ENCODE data around the gene SENP7.
"Not testable (repeated sequence)": the region's sequence is repeated elsewhere in the genome, so short reads cannot be mapped to it uniquely, and the experiment has no call there.

SENP7 gene

DNA sequence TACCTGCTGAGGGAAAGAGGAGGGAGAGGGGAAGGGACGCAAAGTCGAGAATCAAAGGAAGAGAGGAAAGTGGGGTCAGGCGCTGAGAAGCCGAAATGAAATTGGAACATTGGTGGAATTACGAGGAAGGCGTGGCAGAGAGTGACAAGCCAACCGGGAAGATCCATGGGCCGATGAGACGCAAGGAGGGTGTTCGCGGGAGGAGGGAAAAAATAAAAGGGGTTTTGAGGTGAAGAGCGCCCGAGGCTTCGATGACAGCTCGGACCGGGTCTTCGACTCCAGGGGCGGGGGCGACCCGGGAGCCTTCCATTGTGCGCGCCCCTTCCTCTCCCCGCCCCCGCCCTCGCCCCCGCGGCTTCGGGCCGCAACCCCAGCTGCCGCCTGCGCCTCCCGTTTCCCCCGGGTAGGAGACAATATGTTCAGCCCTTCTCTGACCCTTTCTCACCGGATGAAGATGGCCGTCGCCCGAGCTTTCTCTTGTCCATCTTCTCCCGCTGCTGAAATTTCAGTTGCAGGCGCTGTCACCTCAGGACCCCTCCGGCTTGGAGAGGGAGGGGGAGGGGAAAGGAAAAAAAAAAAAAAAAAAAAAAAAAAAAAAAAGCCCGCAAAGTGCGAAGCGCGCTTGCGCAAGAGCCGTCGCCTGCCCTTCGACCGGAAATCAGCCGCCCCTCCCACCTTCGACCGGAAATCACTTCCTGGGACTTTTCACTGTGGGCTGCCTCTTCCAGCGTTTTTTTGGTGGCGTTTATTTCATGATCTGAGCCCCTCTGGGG is at the start of gene SENP7:
Gene SENP7, minus strand, starts transcription at position 567 of the 773 bp plus-strand sequence. Its CDS starts 82 bp downstream, at position 485.
- TF ChIP-seq CTCF (IDR thresholded peaks at IDR 0.05; ENCODE audit: low read depth, low read length) (no peak), EZH2phosphoT487 (IDR thresholded peaks at IDR 0.05; ENCODE audit: low read depth) (no peak)
- no peaks in the 10 kb centered on the region for H3K27me3 ChIP-seq (ENCODE audit: low read depth, low read length)
- H2AFZ ChIP-seq (ENCODE audit: low read depth, low read length): peak within 1 kb of the TSS; percentile 94
- peak within 1 kb of the TSS; percentile 67 for H3K27ac ChIP-seq (ENCODE audit: low read length)
- no peaks in the 10 kb centered on the region for H3K36me3 ChIP-seq (replicated peaks; ENCODE audit: low read depth, low read length)
- H3K9ac ChIP-seq (ENCODE audit: low read length): peak within 1 kb of the TSS; percentile 73
- H3K79me2 ChIP-seq (ENCODE audit: low read length): peaks cover 8% of the 10 kb centered on the region; the same call in 1 of the 2 replicates
- no peaks in the 10 kb centered on the region for H4K20me1 ChIP-seq (ENCODE audit: insufficient read depth, low read length)
- peak within 1 kb of the TSS; percentile 77 for H3K4me2 ChIP-seq (ENCODE audit: low read length)
- no peaks in the 10 kb centered on the region for H3K9me3 ChIP-seq (ENCODE audit: insufficient read depth, low read length)
- peaks cover 27% of the 10 kb centered on the region for H3K4me1 ChIP-seq (ENCODE audit: low read length)
- H3K4me3 ChIP-seq (ENCODE audit: low read length): peak within 1 kb of the TSS; percentile 82

DNA sequence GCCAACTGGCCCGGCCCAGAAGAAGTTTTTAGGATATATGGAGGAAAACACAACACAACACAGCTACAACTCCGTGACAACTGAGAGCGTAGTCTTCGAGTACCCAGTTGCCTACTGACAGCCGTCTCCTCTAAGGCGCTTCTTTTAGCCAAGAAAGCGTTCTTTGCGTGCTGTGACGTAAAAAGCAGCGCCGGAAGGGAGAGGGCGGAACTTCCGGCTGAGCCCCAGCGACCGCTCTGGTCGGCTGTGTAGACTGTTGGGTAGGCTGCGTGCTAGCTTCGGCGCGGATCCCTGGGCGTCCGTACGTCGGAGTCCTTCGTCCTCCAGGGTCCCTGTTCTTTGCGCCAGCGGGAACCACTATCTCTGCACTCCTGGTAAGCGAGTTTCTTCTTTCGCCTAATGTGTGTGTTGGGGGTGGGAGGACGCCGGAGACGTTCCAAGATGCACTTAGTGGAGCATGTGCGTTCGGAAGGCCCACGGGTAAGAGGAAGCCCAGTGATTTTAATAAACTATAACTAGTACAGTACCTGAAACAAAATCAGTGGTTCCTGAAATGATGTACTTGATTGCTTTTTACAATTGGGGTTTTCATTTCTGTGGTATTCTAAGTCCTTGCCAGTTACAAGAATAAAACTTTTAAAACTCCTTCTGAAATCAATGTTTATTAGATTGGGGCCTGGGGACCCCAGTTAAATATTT is 48.8 kb upstream of the SENP7 start, which contains the start of gene TRMT10C:
Gene TRMT10C, plus strand, starts transcription at position 239 of the 699 bp plus-strand sequence. CDS start 2,914 bp downstream, outside the sequence.
- Histone ChIP-seq H3K9ac (ENCODE audit: low read length) (peak within 1 kb of the TSS; percentile 88), H2AFZ (ENCODE audit: low read depth, low read length) (peak within 1 kb of the TSS; percentile 77; the same call in 1 of the 2 replicates), H3K79me2 (ENCODE audit: low read length) (peaks cover 54% of the 10 kb centered on the region), H3K9me3 (ENCODE audit: insufficient read depth, low read length) (no peaks in the 10 kb centered on the region), H4K20me1 (ENCODE audit: insufficient read depth, low read length) (peaks cover 32% of the 10 kb centered on the region), H3K27me3 (ENCODE audit: low read depth, low read length) (no peaks in the 10 kb centered on the region), H3K4me1 (ENCODE audit: low read length) (peaks cover 26% of the 10 kb centered on the region), H3K4me2 (ENCODE audit: low read length) (peak within 1 kb of the TSS; percentile 92), H3K36me3 (replicated peaks; ENCODE audit: low read depth, low read length) (peaks cover 36% of the 10 kb centered on the region), H3K27ac (ENCODE audit: low read length) (peak within 1 kb of the TSS; percentile 70), H3K4me3 (ENCODE audit: low read length) (peak within 1 kb of the TSS; percentile 96)
- no peak for TF ChIP-seq CTCF (IDR thresholded peaks at IDR 0.05; ENCODE audit: low read depth, low read length)
- TF ChIP-seq EZH2phosphoT487 (IDR thresholded peaks at IDR 0.05; ENCODE audit: low read depth): no peak

DNA sequence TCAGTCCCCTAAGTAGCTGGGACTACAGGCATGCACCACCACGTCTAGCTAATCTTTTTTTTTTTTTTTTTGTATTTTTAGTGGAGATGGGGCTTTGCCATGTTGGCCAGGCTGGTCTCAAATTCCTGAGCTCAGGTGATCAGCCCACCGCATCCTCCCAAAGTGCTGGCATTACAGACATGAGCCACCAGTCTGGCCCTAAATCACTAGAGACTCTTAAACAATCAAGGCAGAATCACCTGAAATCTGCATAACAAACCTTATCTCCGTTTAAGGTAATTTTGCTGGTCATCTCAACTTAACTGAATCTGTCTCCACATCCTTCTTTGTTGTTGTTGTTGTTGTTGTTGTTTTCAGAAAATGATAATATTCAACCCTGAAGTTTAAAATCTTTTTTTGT is 43.1 kb upstream of the SENP7 start:
- Histone ChIP-seq H3K27me3 (ENCODE audit: low read depth, low read length) (no peaks in the 10 kb centered on the region), H3K4me1 (ENCODE audit: low read length) (no peaks in the 10 kb centered on the region), H3K36me3 (replicated peaks; ENCODE audit: low read depth, low read length) (no peaks in the 10 kb centered on the region), H2AFZ (ENCODE audit: low read depth, low read length) (no peak overlapping the region), H3K4me2 (ENCODE audit: low read length) (no peak overlapping the region), H3K27ac (ENCODE audit: low read length) (no peak overlapping the region), H3K79me2 (ENCODE audit: low read length) (no peaks in the 10 kb centered on the region), H4K20me1 (ENCODE audit: insufficient read depth, low read length) (no peaks in the 10 kb centered on the region), H3K4me3 (ENCODE audit: low read length) (no peak overlapping the region), H3K9me3 (ENCODE audit: insufficient read depth, low read length) (no peaks in the 10 kb centered on the region), H3K9ac (ENCODE audit: low read length) (no peak overlapping the region)
- TF ChIP-seq EZH2phosphoT487 (IDR thresholded peaks at IDR 0.05; ENCODE audit: low read depth) (no peak), CTCF (IDR thresholded peaks at IDR 0.05; ENCODE audit: low read depth, low read length) (no peak)

DNA sequence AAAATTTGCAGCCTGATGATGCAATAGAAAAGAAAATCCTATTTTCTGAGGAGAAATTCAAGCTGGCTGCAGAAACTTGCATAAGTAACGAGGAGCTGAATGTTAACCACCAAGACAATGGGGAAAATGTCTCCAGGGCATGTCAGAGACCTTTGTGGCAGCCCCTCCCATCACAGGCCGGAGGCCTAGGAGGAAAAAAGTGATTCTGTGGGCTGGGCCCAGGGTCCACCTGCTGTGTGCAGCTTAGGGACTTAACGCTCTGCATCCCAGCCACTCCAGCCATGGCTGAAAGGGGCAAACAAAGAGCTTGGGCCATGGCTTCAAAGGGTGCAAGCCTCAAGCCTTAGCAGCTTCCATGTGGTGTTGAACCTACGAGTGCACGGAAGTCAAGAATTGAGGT is 40.4 kb upstream of the SENP7 start:
- H3K27ac ChIP-seq (ENCODE audit: low read length); H3K36me3 ChIP-seq (replicated peaks; ENCODE audit: low read depth, low read length); H3K27me3 ChIP-seq (ENCODE audit: low read depth, low read length); H3K9ac ChIP-seq (ENCODE audit: low read length); H3K9me3 ChIP-seq (ENCODE audit: insufficient read depth, low read length); H3K79me2 ChIP-seq (ENCODE audit: low read length); H3K4me2 ChIP-seq (ENCODE audit: low read length); H2AFZ ChIP-seq (ENCODE audit: low read depth, low read length); H3K4me3 ChIP-seq (ENCODE audit: low read length); H3K4me1 ChIP-seq (ENCODE audit: low read length); H4K20me1 ChIP-seq (ENCODE audit: insufficient read depth, low read length): not testable (repeated sequence)

DNA sequence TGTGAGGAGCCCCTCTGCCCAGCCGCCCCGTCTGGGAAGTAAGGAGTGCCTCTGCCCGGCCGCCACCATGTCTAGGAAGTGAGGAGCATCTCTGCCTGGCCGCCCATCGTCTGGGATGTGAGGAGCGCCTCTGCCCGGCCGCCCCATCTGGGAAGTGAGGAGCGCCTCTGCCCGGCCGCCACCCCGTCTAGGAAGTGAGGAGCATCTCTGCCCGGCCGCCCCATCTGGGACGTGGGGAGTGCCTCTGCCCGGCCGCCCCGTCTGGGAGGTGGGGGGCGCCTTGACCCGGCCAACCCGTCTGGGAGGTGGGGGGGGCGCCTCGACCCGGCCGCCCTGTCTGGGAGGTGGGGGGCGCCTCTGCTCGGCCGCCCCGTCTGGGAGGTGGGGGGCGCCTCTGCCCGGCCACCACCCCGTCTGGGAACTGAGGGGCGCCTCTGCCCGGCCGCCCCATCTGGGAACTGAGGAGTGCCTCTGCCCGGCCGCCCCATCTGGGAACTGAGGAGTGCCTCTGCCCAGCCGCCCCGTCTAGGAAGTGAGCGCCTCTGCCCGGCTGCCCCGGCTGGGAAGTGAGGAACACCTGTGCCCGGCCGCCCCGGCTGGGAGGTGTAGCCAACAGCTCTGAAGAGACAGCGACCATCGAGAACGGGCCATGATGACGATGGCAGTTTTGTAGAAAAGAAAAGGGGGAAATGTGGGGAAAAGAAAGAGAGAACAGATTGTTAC is 38.5 kb upstream of the SENP7 start:
- not testable (repeated sequence) for H2AFZ ChIP-seq (ENCODE audit: low read depth, low read length); H3K27ac ChIP-seq (ENCODE audit: low read length); H4K20me1 ChIP-seq (ENCODE audit: insufficient read depth, low read length); H3K36me3 ChIP-seq (replicated peaks; ENCODE audit: low read depth, low read length); H3K79me2 ChIP-seq (ENCODE audit: low read length); H3K4me2 ChIP-seq (ENCODE audit: low read length); H3K9ac ChIP-seq (ENCODE audit: low read length); H3K9me3 ChIP-seq (ENCODE audit: insufficient read depth, low read length); H3K4me3 ChIP-seq (ENCODE audit: low read length); H3K4me1 ChIP-seq (ENCODE audit: low read length); H3K27me3 ChIP-seq (ENCODE audit: low read depth, low read length)
